HepG2 (cell line): ENCODE data around the gene NRG4. TPM values are rescaled to one million over a fixed set of nuclear protein-coding genes. Genes with fewer than 3 reads are reported as not detected.
"Not testable (repeated sequence)": the region's sequence is repeated elsewhere in the genome, so short reads cannot be mapped to it uniquely, and the experiment has no call there.

ENCODE experiments used
- ATAC-seq: fragments of 200-7000 bp; cut with Tn5 transposase; 3 replicates; pipeline ENCODE4 v1.9.1; 2020; ENCODE audit warnings: mild to moderate bottlenecking, moderate library complexity
- BruUV-seq: library from RNA; stranded (reverse); fragments of 400-500 nt; replicated peaks from 2 replicates; lab custom pipeline; 2021; lab: Mats Ljungman, UMichigan
- CTCF ChIA-PET: fragments of 300-600 bp; formaldehyde crosslinking; extraction: SDS; loops from one replicate; lab custom pipeline; 2021; ENCODE audit warnings: low total read pairs, inconsistent platforms, low intra/inter-chr PET ratio; lab: Yijun Ruan, JAX
- POLR2A ChIA-PET: fragments of 350-600 bp; sonication (Branson Sonifier 250); formaldehyde crosslinking; loops from one replicate; lab custom pipeline; 2020; ENCODE audit warnings: antibody characterized with exemption, inconsistent platforms; lab: Yijun Ruan, JAX
- DNase-seq: peaks from one replicate; pipeline ENCODE4 v3.0.0-alpha.2; 2015; ENCODE audit warnings: low spot score
- FAIRE-seq: peaks from 3 replicates; lab custom pipeline; 2011; peaks lifted over from hg19 to GRCh38; lab: Jason Lieb, UNC
- H2AFZ ChIP-seq: one replicate; pipeline ENCODE4 v1.6.1; 2011; ENCODE audit warnings: low read length, inconsistent platforms
- H3K27ac ChIP-seq: fragments of 300-600 bp; 3 replicates; pipeline ENCODE4 v1.8.0; 2011; ENCODE audit warnings: mixed run types, mild to moderate bottlenecking, mixed read lengths, low read length, inconsistent platforms; ENCODE audit not compliant: insufficient read depth; ENCODE audit errors: extremely low read length
- H3K27me3 ChIP-seq, 2 experiments: fragments of 200-600 bp in 1 of 2; 2 replicates in 1 of 2; 3 replicates in 1 of 2; pipeline versions ENCODE4 v1.6.0 to v1.8.0; 2011; ENCODE audit warnings: low read length in 2 of 2, mild to moderate bottlenecking in 2 of 2, moderate library complexity in 2 of 2, inconsistent platforms in 1 of 2; ENCODE audit not compliant: insufficient read depth in 2 of 2, control insufficient read depth in 1 of 2
- H3K36me3 ChIP-seq, 2 experiments: fragments of 200-600 bp in 1 of 2; replicated peaks in 1 of 2; 2 replicates in 1 of 2; 3 replicates in 1 of 2; pipeline versions ENCODE4 v1.5.1 to v1.8.0; 2011; ENCODE audit warnings: low read length in 2 of 2, inconsistent platforms in 1 of 2; ENCODE audit not compliant: insufficient read depth in 2 of 2, control insufficient read depth in 1 of 2
- H3K4me1 ChIP-seq: 2 replicates; pipeline ENCODE4 v1.5.1; 2012; ENCODE audit warnings: low read length, inconsistent platforms; ENCODE audit not compliant: insufficient read depth
- H3K4me2 ChIP-seq: 2 replicates; pipeline ENCODE4 v1.6.0; 2011; ENCODE audit warnings: low read depth, low read length, inconsistent platforms
- H3K4me3 ChIP-seq, 3 experiments: fragments of 200-600 bp in 1 of 3; sonication (generic), shearing (Covaris generic) in 1 of 3; replicated peaks in 1 of 3; 2 replicates each; pipeline ENCODE4 v1.5.1; 2011 to 2016; ENCODE audit warnings: low read length in 3 of 3, inconsistent platforms in 2 of 3, low read depth in 2 of 3, mild to moderate bottlenecking in 2 of 3, control low read depth in 1 of 3, mixed read lengths in 1 of 3; ENCODE audit not compliant: insufficient read depth in 1 of 3
- H3K79me2 ChIP-seq: one replicate; pipeline ENCODE4 v1.6.1; 2011; ENCODE audit warnings: low read length, inconsistent platforms; ENCODE audit not compliant: insufficient read depth
- H3K9ac ChIP-seq: 2 replicates; pipeline ENCODE4 v1.6.0; 2011; ENCODE audit warnings: mild to moderate bottlenecking, low read depth, low read length, inconsistent platforms; ENCODE audit not compliant: insufficient read depth
- H3K9me3 ChIP-seq: 2 replicates; pipeline ENCODE4 v1.5.1; 2012; ENCODE audit warnings: mild to moderate bottlenecking, low read length
- H4K20me1 ChIP-seq: 2 replicates; pipeline ENCODE4 v1.6.0; 2011; ENCODE audit warnings: inconsistent platforms, mild to moderate bottlenecking, low read length, moderate library complexity; ENCODE audit not compliant: insufficient read depth
- ATF7 ChIP-seq, 2 experiments: fragments of 450-650 bp in 1 of 2; sonication (generic) in 1 of 2; formaldehyde crosslinking in 1 of 2; IDR thresholded peaks; 2 replicates each; pipeline versions ENCODE4 v1.4.0 to v1.6.1; 2016 to 2020; ENCODE audit warnings: antibody characterized with exemption in 1 of 2, mild to moderate bottlenecking in 1 of 2, missing genetic modification reagents in 1 of 2
- HBP1 ChIP-seq: IDR thresholded peaks from 2 replicates; pipeline ENCODE4 v1.6.1; 2016; ENCODE audit warnings: low read depth, control low read depth
- TSC22D2 ChIP-seq: sonication (generic); formaldehyde crosslinking; IDR thresholded peaks from 2 replicates; pipeline ENCODE4 v1.5.1; 2020; ENCODE audit warnings: missing genetic modification reagents, mild to moderate bottlenecking, borderline replicate concordance
- WGBS: methylation state at CpG from one replicate; pipeline ENCODE4 v1.1.6; 2017; ENCODE audit warnings: low lambda C conversion rate; 5-methylcytosine and 5-hydroxymethylcytosine counted together
- in situ Hi-C: cut with HindIII; loops from 2 replicates; pipeline ENCODE4 v1.10.0; 2017; ENCODE audit warnings: low pct_unique_long_range_greater_than_20kb; ENCODE audit not compliant: extremely low pct_ligation_motif_present
- intact Hi-C: fragments of 100-400 bp; cut with micrococcal nuclease; formaldehyde crosslinking; loops from one replicate; pipeline ENCODE4 v1.10.0; 2022; ENCODE audit not compliant: unreplicated experiment
- polyA plus RNA-seq, 8 experiments: library from polyadenylated mRNA; depleted of rRNA in 3 of 8; stranded (reverse) in 7 of 8; unstranded in 1 of 8; fragments of >200 nt; fragmentation: Illumina TruSeq in 4 of 8; extraction: Trizol in 4 of 8; gene quantifications; 2 replicates each; pipeline versions ENCODE4 v1.2.1 to v1.2.3, GENCODE V29; 2011 to 2016; ENCODE audit warnings: low read depth in 4 of 8, missing spikeins in 1 of 8, mixed read lengths in 1 of 8; ENCODE audit not compliant: insufficient read depth in 1 of 8
- total RNA-seq, 5 experiments: library from RNA; depleted of rRNA; stranded (reverse); fragments of >200 nt; fragmentation: Illumina TruSeq; extraction: Trizol; gene quantifications; 2 replicates each; pipeline ENCODE4 v1.2.3, GENCODE V29; 2016; ENCODE audit warnings: low read depth in 1 of 5
- TF ChIP-seq, protein P1 (sequence below): sonication (generic); formaldehyde crosslinking; IDR thresholded peaks from 2 replicates; pipeline ENCODE4 v1.9.0; 2022; ENCODE audit warnings: missing genetic modification reagents, mild to moderate bottlenecking, borderline replicate concordance

The NRG4 gene
- total and polyA plus RNA-seq, 2 of the 13 experiments (the other 11 are each of a cell fraction or from before 2014, with no cell fraction given), result 0.01 TPM; not detected in 1

GRCh38 chr15:75916978-75917377 lies 95.2 kb downstream of the NRG4 start:
- intact Hi-C loops, result no loop called here
- POLR2A ChIA-PET, result no interaction called here
- Histone ChIP-seq H3K36me3 (peaks cover 12 to 64% of the 10 kb centered on the region in 2 experiments), H3K79me2 (peaks cover 44% of the 10 kb centered on the region), H4K20me1 (peaks cover 6% of the 10 kb centered on the region; the same call in 1 of the 2 replicates), H2AFZ (no peak overlapping the region)
- no TSS peak for BruUV-seq
- 78% methylated on average over 1 of the region's 1 CpG for WGBS
- TF ChIP-seq ATF7 (IDR thresholded peaks at IDR 0.05) (no peak), ATF7 (CRISPR knock-in tag; IDR thresholded peaks at IDR 0.05) (no peak), HBP1 (no peak), TSC22D2 (CRISPR knock-in tag) (no peak)
- TF ChIP-seq, protein P1, sequence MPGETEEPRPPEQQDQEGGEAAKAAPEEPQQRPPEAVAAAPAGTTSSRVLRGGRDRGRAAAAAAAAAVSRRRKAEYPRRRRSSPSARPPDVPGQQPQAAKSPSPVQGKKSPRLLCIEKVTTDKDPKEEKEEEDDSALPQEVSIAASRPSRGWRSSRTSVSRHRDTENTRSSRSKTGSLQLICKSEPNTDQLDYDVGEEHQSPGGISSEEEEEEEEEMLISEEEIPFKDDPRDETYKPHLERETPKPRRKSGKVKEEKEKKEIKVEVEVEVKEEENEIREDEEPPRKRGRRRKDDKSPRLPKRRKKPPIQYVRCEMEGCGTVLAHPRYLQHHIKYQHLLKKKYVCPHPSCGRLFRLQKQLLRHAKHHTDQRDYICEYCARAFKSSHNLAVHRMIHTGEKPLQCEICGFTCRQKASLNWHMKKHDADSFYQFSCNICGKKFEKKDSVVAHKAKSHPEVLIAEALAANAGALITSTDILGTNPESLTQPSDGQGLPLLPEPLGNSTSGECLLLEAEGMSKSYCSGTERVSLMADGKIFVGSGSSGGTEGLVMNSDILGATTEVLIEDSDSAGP (CRISPR knock-in tag), result no peak
- TF ChIP-seq, all 625 proteins: peak for 0
- in situ Hi-C loops, result no loop called here
- ATAC-seq (no peak), DNase-seq (no peak), FAIRE-seq (no peak)
- no peaks in the 10 kb centered on the region for H3K9me3 ChIP-seq
- H3K27ac ChIP-seq, result no peak overlapping the region
- CTCF ChIA-PET, result no interaction called here
- H3K4me2 ChIP-seq, result no peak overlapping the region
- H3K9ac ChIP-seq, result no peak overlapping the region
- peaks cover 25% of the 10 kb centered on the region for H3K4me1 ChIP-seq
- H3K4me3 ChIP-seq, result no peak overlapping the region
- H3K27me3 ChIP-seq, result no peaks in the 10 kb centered on the region; a peak in 1 of 5 replicates

DNA sequence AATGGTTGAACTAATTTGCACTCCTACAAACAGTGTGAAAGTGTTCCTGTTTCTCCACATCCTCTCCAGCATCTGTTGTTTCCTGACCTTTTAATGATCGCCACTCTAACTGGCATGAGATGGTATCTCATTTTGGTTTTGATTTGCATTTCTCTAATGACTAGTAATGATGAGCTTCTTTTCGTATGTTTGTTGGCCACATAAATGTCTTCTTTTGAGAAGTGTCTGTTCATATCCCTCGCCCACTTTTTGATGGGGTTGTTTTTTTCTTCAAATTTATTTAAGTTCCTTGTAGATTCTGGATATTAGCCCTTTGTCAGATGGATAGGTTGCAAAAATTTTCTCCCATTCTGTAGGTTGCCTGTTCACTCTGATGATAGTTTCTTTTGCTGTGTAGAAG lies 101.9 kb downstream of the NRG4 start:
- peaks cover 13 to 33% of the 10 kb centered on the region in 2 experiments for H3K36me3 ChIP-seq
- H3K4me3 ChIP-seq, H4K20me1 ChIP-seq, FAIRE-seq, CTCF ChIA-PET, H2AFZ ChIP-seq, POLR2A ChIA-PET, DNase-seq, in situ Hi-C loops, BruUV-seq, H3K4me2 ChIP-seq, H3K9ac ChIP-seq, H3K9me3 ChIP-seq, ATAC-seq, intact Hi-C loops, H3K27me3 ChIP-seq, H3K27ac ChIP-seq: not testable (repeated sequence)
- WGBS, result 97% methylated on average over 3 of the region's 3 CpGs
- H3K79me2 ChIP-seq, result peaks cover 77% of the 10 kb centered on the region
- H3K4me1 ChIP-seq, result peaks cover 23% of the 10 kb centered on the region
